Measurements from ENCODE around the gene CNTN4. TPM values are rescaled to one million over a fixed set of nuclear protein-coding genes. Genes with fewer than 3 reads are reported as not detected.

Gene CNTN4
- polyA plus RNA-seq, 5 donors, result 7.1 to 12.3 (median 8.3) TPM

- peak; percentile 9 to 32 for DNase-seq
Observed at GRCh38 chr3:2148561-2149340, 50.1 kb downstream of the CNTN4 start.

GRCh38 chr3:2153053-2153452, 54.4 kb downstream of the CNTN4 start:
- no peak for DNase-seq

GRCh38 chr3:2153547-2153946, 54.9 kb downstream of the CNTN4 start:
- DNase-seq, result no peak

- DNase-seq, result no peak
Observed at GRCh38 chr3:2154621-2155020, 56.0 kb downstream of the CNTN4 start.

GRCh38 chr3:2156244-2156847, 57.7 kb downstream of the CNTN4 start:
- DNase-seq, result no peak

GRCh38 chr3:2158828-2159227, 60.2 kb downstream of the CNTN4 start:
- no peak for DNase-seq

GRCh38 chr3:2166552-2166951, 67.9 kb downstream of the CNTN4 start:
- no peak for DNase-seq

- DNase-seq, result no peak
Observed at GRCh38 chr3:2172561-2173171, 74.0 kb downstream of the CNTN4 start.

- no peak for DNase-seq
Observed at GRCh38 chr3:2180634-2181033, 82.0 kb downstream of the CNTN4 start.

GRCh38 chr3:2198776-2199279, 100.2 kb downstream of the CNTN4 start:
- no peak for DNase-seq

GRCh38 chr3:2204054-2204453, 105.4 kb downstream of the CNTN4 start:
- DNase-seq, result no peak

GRCh38 chr3:2205692-2206091, 107.0 kb downstream of the CNTN4 start:
- no peak for DNase-seq

- DNase-seq, result no peak
Observed at GRCh38 chr3:2206536-2206935, 107.9 kb downstream of the CNTN4 start.

- DNase-seq, result no peak
Observed at GRCh38 chr3:2211568-2211967, 112.9 kb downstream of the CNTN4 start.

GRCh38 chr3:2212206-2212605, 113.5 kb downstream of the CNTN4 start:
- DNase-seq, result no peak

GRCh38 chr3:2218375-2218774, 119.7 kb downstream of the CNTN4 start:
- DNase-seq, result no peak

- DNase-seq, result no peak
Observed at GRCh38 chr3:2218816-2219215, 120.2 kb downstream of the CNTN4 start.

- no peak for DNase-seq
Observed at GRCh38 chr3:2236203-2236602, 137.5 kb downstream of the CNTN4 start.

GRCh38 chr3:2244137-2244536, 145.5 kb downstream of the CNTN4 start:
- DNase-seq, result no peak

- no peak for DNase-seq
Observed at GRCh38 chr3:2246873-2247648, 148.4 kb downstream of the CNTN4 start.

- no peak for DNase-seq
Observed at GRCh38 chr3:2247831-2248230, 149.2 kb downstream of the CNTN4 start.

GRCh38 chr3:2250783-2251182, 152.1 kb downstream of the CNTN4 start:
- no peak for DNase-seq

All from right lung (tissue), 5 donors.